Transverse colon (tissue), 4 donors: Measurements from ENCODE around the gene DLL1. TPM values are rescaled to one million over a fixed set of nuclear protein-coding genes. Genes with fewer than 3 reads are reported as not detected.

Experiments used
- DNase-seq: peaks from one replicate; pipeline ENCODE4 v3.0.0-alpha.2; 2019
- H3K27ac ChIP-seq, 4 donors: fragments of 200-600 bp; sonication (generic); 2 replicates each; pipeline ENCODE4 v1.5.1; 2016 to 2018; ENCODE audit warnings: inconsistent platforms in 4 of 4
- H3K27me3 ChIP-seq: fragments of 200-600 bp; sonication (generic); 2 replicates; pipeline ENCODE4 v1.5.1; 2017; ENCODE audit warnings: inconsistent platforms
- H3K36me3 ChIP-seq, 4 donors: fragments of 200-600 bp; sonication (generic); 2 replicates each; pipeline ENCODE4 v1.5.1; 2017 to 2019; ENCODE audit warnings: inconsistent platforms in 4 of 4
- H3K4me1 ChIP-seq, 4 donors: fragments of 200-600 bp; sonication (generic); 2 replicates each; pipeline ENCODE4 v1.5.1; 2017 to 2020; ENCODE audit warnings: inconsistent platforms in 4 of 4
- H3K4me3 ChIP-seq, 4 donors: fragments of 200-600 bp; sonication (generic); 1 replicate in 1 of 4; 2 replicates in 3 of 4; pipeline versions ENCODE4 v1.5.1 to v1.6.1; 2017 to 2019; ENCODE audit warnings: inconsistent platforms in 4 of 4
- H3K9me3 ChIP-seq, 2 donors: fragments of 200-600 bp; sonication (generic); 2 replicates each; pipeline ENCODE4 v1.5.1; 2017 to 2019; ENCODE audit warnings: inconsistent platforms in 2 of 2
- CTCF ChIP-seq, 5 experiments: fragments of 200-600 bp in 3 of 5; fragments of 450-650 bp in 2 of 5; sonication (generic) in 3 of 5; IDR thresholded peaks; 1 replicate in 2 of 5; 2 replicates in 3 of 5; pipeline ENCODE4 v1.5.1; 2016 to 2017; ENCODE audit warnings: antibody characterized with exemption in 5 of 5, inconsistent platforms in 3 of 5, mild to moderate bottlenecking in 2 of 5, moderate library complexity in 1 of 5
- EP300 ChIP-seq: sonication (generic); formaldehyde crosslinking; IDR thresholded peaks from one replicate; pipeline ENCODE4 v1.6.1; 2017; ENCODE audit warnings: antibody characterized with exemption, low read depth
- POLR2A ChIP-seq: fragments of 450-650 bp; IDR thresholded peaks from one replicate; pipeline ENCODE4 v1.6.1; 2016; ENCODE audit warnings: antibody characterized with exemption, mild to moderate bottlenecking, moderate library complexity
- POLR2AphosphoS5 ChIP-seq, 3 donors: sonication (generic); formaldehyde crosslinking; IDR thresholded peaks; one replicate each; pipeline ENCODE4 v1.6.1; 2016; ENCODE audit warnings: antibody characterized with exemption in 3 of 3
- WGBS, 2 donors: methylation state at CpG; one replicate each; pipeline ENCODE4 v1.1.5; 2018; ENCODE audit warnings: low coverage in 1 of 2; 5-methylcytosine and 5-hydroxymethylcytosine counted together
- in situ Hi-C, 4 donors: fragments of 200-750 bp; cut with MboI; loops; one replicate each; pipeline versions ENCODE4 v1.15.0 to v1.15.1; 2017; ENCODE audit warnings: low sequenced_read_pairs in 3 of 4, low pct_ligation_motif_present in 1 of 4, low pct_unique_long_range_greater_than_20kb in 1 of 4
- intact Hi-C: fragments of 100-400 bp; cut with DNase I; formaldehyde crosslinking; loops from one replicate; pipeline ENCODE4 v1.15.1; 2023; ENCODE audit warnings: low total_unique reads
- total RNA-seq, 4 donors: library from RNA; depleted of rRNA; stranded (reverse); fragments of >200 nt; gene quantifications; one replicate each; pipeline ENCODE4 v1.1.0, GENCODE V29; 2016

DLL1 gene
- total RNA-seq, 4 donors from 2014 or later = 15.0 to 46.2 (median 25.9) TPM

- in situ Hi-C loops = no loop called here
- Histone ChIP-seq H3K36me3 (no peaks in the 10 kb centered on the region), H3K27me3 (peaks cover 41% of the 10 kb centered on the region), H3K27ac (peak overlapping the region; percentile 74 to 86 (median 85)), H3K9me3 (no peaks in the 10 kb centered on the region), H3K4me1 (peaks cover 9 to 37% (median 28%) of the 10 kb centered on the region in 4 donors), H3K4me3 (peak overlapping the region in 1 of 4 donors; percentile 72)
- intact Hi-C loops = no loop called here
- WGBS, 2 donors = 33 to 37% methylated on average over 7 to 26 of the region's 26 CpGs
- peak; percentile 51 for DNase-seq
- TF ChIP-seq EP300 (no peak), POLR2A (no peak), CTCF (IDR thresholded peaks at IDR 0.05) (no peak), POLR2AphosphoS5 (IDR thresholded peaks at IDR 0.05) (peak; percentile 21 to 75 (median 41))
Measured at GRCh38 chr6:170286246-170286933, 4.5 kb downstream of the DLL1 start.

GRCh38 chr6:170285482-170285881, 5.4 kb downstream of the DLL1 start:
- Histone ChIP-seq H3K4me3 (no peak overlapping the region), H3K27ac (peak overlapping the region in 1 of 4 donors; percentile 86), H3K27me3 (peaks cover 37% of the 10 kb centered on the region), H3K4me1 (peaks cover 9 to 39% (median 27%) of the 10 kb centered on the region in 4 donors), H3K36me3 (no peaks in the 10 kb centered on the region), H3K9me3 (no peaks in the 10 kb centered on the region)
- TF ChIP-seq CTCF (IDR thresholded peaks at IDR 0.05) (no peak), EP300 (no peak), POLR2AphosphoS5 (IDR thresholded peaks at IDR 0.05) (no peak), POLR2A (no peak)
- in situ Hi-C loops = no loop called here
- intact Hi-C loops = no loop called here
- no peak for DNase-seq
- 86% methylated on average over 5 of the region's 5 CpGs; no CpG with 5 or more reads in 1 of the 2 donors for WGBS, 2 donors

GRCh38 chr6:170284866-170285469, 5.9 kb downstream of the DLL1 start:
- no peak for DNase-seq
- in situ Hi-C loops = no loop called here
- TF ChIP-seq POLR2AphosphoS5 (IDR thresholded peaks at IDR 0.05) (no peak), CTCF (IDR thresholded peaks at IDR 0.05) (no peak), EP300 (no peak), POLR2A (no peak)
- no peak overlapping the region for H3K4me3 ChIP-seq
- 89% methylated on average over 24 of the region's 24 CpGs; no CpG with 5 or more reads in 1 of the 2 donors for whole genome bisulfite sequencing, 2 donors
- H3K27me3 ChIP-seq = peaks cover 35% of the 10 kb centered on the region
- no peaks in the 10 kb centered on the region for H3K9me3 ChIP-seq
- intact Hi-C loops = no loop called here
- no peak overlapping the region for H3K27ac ChIP-seq
- no peaks in the 10 kb centered on the region for H3K36me3 ChIP-seq
- H3K4me1 ChIP-seq = peaks cover 9 to 34% (median 30%) of the 10 kb centered on the region in 4 donors

GRCh38 chr6:170284126-170284773, 6.6 kb downstream of the DLL1 start:
- H3K4me3 ChIP-seq = no peak overlapping the region
- in situ Hi-C loops = no loop called here
- intact Hi-C loops = no loop called here
- H3K27ac ChIP-seq = no peak overlapping the region
- no peaks in the 10 kb centered on the region for H3K36me3 ChIP-seq
- H3K4me1 ChIP-seq = peaks cover 6 to 32% (median 27%) of the 10 kb centered on the region in 4 donors
- 89% methylated on average over 15 of the region's 15 CpGs; no CpG with 5 or more reads in 1 of the 2 donors for WGBS, 2 donors
- peaks cover 27% of the 10 kb centered on the region for H3K27me3 ChIP-seq
- H3K9me3 ChIP-seq = no peaks in the 10 kb centered on the region
- no peak for DNase-seq
- no peak for TF ChIP-seq EP300
